GM20431 (cell line): ENCODE measurements around the gene RIOK3.

Source experiments
- in situ Hi-C: fragments of 300-500 bp; cut with MseI, MboI; formaldehyde crosslinking; loops from one replicate; pipeline ENCODE4 v1.15.0; 2020; ENCODE audit warnings: low sequenced_read_pairs; ENCODE audit not compliant: unreplicated experiment

RIOK3 gene

DNA sequence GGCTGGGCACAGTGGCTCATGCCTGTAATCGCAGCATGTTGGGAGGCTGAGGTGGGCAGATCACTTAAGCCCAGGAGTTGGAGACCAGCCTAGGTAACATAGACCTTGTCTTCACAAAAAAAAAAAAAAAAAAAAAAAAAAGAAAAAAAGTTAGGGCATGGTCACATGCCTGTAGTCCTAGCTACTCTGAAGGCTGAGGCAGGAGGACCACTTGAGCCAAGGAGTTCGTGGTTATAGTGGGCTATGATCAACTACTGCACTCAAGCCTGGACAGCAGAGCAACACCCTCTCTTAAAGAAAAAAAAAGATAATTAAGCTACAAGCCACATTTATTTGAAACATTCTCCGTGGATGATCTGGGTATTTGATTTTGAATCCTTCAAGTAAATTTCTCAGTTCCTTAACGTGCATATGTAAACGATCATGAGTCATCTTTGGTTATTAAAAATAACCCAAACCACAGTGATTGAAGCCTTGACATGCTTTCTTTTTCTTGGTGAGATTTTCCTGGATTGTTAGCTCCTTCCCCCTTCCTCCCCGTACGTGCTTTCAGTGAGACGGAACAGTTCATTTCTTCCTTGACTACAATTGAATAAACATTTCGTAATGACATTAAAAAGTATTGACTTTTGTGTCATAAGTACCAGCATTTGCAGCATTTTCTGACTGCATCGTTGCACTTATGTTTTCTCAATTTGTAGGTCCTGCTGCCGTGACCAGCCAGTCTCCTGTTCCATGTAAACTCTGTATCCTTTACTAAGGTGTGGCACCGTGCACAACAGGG, 70.5 kb downstream of the RIOK3 start:
- in situ Hi-C loops = loop anchor here (25.0 kb wide), 1 partner anchor 189 kb away; no protein-coding TSS in a partner anchor

DNA sequence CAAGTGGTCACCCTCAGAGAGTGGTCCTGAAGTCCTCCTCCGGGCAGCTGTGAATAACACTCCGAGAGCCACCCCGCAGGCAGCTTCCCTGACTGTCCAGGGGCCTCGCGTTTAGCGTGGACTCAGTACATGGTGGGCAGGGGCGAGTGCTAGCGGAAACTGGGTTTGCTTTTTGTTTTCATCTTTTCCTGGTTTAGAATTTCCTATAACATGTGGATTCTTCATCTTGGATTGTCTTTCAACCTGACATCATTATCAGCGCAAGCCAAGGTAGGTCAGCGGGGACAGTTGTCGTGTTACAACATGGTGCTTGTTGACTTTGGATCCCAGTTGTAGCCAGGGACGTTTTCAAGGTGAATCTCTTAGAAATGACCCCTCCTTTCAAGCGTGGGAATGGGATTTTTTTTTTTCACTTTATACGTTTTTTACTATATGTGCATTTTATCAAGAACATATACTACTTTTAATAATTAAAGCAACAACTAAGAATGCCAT, 71.2 kb downstream of the RIOK3 start:
- in situ Hi-C loops = loop anchor here (25.0 kb wide), 1 partner anchor 188 kb away; no protein-coding TSS in a partner anchor

DNA sequence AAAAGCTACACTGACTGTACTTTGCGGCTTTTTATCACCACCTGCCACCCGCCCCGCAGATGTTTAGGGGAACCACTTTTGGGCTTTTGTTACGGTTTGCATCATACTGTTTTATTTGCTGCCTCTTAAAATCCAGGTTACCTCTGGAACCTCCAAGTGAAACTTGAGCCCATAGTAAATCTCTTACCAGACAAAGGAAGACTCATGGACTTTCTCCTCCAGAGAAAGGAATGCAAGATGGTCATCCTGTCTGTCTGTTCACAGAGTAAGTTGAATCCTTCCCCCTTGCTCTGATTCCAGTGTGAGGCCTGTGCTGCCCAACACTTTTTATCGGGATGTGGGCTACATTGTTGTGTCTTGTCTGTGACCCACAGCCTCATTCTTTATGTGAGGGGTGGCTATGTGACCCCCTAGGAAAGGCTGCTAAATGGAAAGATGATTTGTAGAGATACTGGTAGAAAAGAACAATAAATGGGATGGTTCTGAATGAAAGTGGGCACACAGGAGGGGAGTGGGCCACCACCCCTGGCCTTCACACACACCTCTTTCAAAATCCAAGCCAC, 73.5 kb downstream of the RIOK3 start:
- in situ Hi-C loops = no loop called here

DNA sequence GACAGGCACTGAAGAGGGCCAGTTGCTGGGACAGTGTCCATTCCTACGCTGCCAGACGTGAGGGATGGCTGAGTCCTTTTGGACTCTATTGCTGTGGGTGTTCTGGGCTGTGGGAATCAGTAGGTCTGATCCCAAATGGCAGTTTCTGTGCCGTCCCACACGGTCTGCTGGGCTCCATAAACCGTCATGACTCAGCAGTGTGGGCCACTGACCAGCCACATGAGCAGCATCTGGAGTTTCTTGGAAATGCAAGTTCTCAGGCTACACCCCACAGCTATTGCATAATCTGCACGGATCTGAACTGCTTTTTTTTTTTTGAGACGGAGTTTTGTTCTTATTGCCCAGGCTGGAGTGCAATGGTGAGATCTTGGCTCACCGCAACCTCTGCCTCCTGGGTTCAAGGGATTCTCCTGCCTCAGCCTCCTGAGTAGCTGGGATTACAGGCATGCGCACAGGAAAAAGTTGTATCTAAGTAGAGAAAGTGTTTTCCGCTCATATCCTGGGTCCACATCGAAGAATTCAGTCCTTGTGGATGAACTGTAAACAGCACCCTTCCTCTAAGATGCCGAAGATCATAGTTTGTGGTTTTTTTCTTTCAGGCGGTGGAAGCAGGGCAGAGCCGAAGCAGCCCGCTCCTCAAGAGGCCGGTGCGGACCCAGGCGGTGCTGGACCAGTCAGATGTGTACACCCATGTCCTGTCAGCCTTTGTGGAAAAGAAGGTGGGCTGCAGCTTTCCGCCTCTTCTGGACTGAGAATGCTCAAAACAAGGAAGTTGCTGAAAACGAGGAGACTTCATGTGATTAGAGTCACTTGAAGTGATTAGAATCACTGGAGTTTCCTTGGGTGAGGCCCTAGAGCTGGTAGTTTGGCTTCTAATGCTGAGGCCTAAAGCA, 75.7 kb downstream of the RIOK3 start:
- in situ Hi-C loops = no loop called here

DNA sequence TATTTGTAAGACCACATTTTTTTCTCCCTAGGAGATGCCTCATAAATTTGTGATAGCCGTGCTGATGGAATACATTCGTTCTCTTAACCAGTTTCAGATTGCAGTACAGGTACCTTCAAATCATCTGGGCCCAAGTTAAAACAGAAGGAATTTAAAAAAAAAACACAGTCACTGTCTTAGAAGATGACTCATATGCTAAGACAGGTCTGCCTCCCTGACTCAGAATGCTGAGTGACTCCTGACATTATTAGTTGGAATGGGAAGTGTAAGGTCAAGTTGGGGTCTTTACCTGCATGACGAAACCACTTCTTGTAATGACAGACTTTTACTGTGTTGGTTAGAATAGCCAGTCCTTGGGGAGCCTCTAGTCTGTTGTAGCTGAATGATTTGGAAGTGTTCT, 76.5 kb downstream of the RIOK3 start:
- in situ Hi-C loops = no loop called here

DNA sequence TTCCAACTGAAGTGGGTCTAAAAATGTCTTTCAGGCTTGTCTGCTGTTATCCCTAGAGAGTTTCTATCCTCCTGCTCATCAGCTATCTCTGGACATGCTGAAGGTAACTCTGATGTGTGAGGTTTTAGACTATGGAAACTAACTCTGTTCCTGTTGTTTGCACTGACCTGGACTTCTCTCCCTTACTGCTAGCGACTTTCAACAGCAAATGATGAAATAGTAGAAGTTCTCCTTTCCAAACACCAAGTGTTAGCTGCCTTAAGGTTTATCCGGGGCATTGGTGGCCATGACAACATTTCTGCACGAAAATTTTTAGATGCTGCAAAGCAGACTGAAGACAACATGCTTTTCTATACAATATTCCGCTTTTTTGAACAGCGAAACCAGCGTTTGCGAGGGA, 77.1 kb downstream of the RIOK3 start:
- in situ Hi-C loops = no loop called here

DNA sequence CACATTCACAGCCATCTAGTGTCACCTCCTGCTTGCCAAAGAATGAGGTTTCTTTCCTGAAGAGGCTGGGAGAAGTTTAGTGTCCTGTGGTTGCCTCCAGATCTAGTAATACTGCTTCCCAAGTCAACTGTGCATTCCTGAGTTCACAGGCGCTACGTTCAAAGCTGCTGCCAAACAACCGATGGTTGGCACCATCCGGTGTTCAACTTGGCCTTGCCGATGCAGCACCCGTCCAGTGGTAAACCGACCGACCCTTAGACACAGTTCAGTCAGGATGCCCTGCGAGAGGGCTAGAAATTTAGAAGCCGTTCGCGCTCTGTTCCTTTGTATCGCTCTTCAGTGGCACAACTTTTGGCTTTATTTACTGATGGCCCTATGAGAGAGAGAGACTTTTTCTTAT, 78.8 kb downstream of the RIOK3 start:
- in situ Hi-C loops = no loop called here
